Measurements from ENCODE around the gene TPST2.

- TF ChIP-seq CTCF (IDR thresholded peaks at IDR 0.05 in 4 of 5, conservative IDR thresholded peaks at IDR 0.05 in 1 of 5) = no peak
- TF ChIP-seq POLR2A (IDR thresholded peaks at IDR 0.05) = no peak
Measured at GRCh38 chr22:26552466-26552865, 37.5 kb downstream of the TPST2 start.
